ENCODE data around the gene AIRE.

Gene AIRE

GRCh38 chr21:44347911-44348451, 62.3 kb downstream of the AIRE start:
- DNase-seq (ENCODE audit: low spot score): no peak
- in situ Hi-C loops (cut with MboI; ENCODE audit: low pct_unique_long_range_greater_than_20kb, low sequenced_read_pairs, unreplicated experiment): loop anchor here (10.0 to 25.0 kb wide), 2 partner anchors 57 to 439 kb away; no protein-coding TSS in a partner anchor
- TF ChIP-seq CTCF (IDR thresholded peaks at IDR 0.05; ENCODE audit: extremely low read depth, insufficient read depth, missing control alignments): no peak

Measured in GM13977 (cell line).